Measurements from ENCODE around the gene EXOG. TPM values are rescaled to one million over a fixed set of nuclear protein-coding genes. Genes with fewer than 3 reads are reported as not detected.

EXOG gene
- polyA plus RNA-seq, 1 experiment = 19.3 TPM

DNA sequence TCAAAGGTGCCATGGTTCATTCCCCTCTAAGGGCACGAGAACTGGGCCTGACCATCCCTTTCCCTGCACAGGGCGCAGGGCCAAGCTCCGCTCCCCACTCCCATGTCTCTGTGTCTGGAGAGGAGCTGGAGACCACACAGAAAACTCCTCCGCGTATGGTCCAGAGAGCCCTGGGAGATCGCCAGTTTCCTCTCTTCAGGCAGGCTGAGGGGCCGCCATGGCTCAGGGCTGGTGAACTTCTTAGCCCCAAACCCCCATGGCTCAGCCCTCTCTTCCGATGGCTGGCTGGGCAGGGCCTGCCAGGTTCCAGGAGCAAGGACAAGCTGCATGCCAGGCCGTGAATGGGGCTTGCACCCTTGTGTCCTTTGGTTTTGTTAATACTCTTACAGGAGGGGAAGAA, 52.9 kb downstream of the EXOG start:
- DNase-seq (ENCODE audit: low read depth, low spot score) = no peak
- TF ChIP-seq, protein P1, sequence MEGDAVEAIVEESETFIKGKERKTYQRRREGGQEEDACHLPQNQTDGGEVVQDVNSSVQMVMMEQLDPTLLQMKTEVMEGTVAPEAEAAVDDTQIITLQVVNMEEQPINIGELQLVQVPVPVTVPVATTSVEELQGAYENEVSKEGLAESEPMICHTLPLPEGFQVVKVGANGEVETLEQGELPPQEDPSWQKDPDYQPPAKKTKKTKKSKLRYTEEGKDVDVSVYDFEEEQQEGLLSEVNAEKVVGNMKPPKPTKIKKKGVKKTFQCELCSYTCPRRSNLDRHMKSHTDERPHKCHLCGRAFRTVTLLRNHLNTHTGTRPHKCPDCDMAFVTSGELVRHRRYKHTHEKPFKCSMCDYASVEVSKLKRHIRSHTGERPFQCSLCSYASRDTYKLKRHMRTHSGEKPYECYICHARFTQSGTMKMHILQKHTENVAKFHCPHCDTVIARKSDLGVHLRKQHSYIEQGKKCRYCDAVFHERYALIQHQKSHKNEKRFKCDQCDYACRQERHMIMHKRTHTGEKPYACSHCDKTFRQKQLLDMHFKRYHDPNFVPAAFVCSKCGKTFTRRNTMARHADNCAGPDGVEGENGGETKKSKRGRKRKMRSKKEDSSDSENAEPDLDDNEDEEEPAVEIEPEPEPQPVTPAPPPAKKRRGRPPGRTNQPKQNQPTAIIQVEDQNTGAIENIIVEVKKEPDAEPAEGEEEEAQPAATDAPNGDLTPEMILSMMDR (IDR thresholded peaks at IDR 0.05; ENCODE audit: low read depth, low read length) = no peak
- ChIA-PET CTCF (no interaction called here), POLR2A (no interaction called here)
- peaks cover 2% of the 10 kb centered on the region for H3K27me3 ChIP-seq (ENCODE audit: control insufficient read depth, insufficient read depth, low read length)
- no peak overlapping the region for H3K27ac ChIP-seq (ENCODE audit: low read depth, low read length)
- H3K4me3 ChIP-seq (ENCODE audit: low read depth, low read length) = no peak overlapping the region
- H3K9me3 ChIP-seq (ENCODE audit: control insufficient read depth, insufficient read depth, low read length) = no peaks in the 10 kb centered on the region; the same call in 1 of the 2 replicates

DNA sequence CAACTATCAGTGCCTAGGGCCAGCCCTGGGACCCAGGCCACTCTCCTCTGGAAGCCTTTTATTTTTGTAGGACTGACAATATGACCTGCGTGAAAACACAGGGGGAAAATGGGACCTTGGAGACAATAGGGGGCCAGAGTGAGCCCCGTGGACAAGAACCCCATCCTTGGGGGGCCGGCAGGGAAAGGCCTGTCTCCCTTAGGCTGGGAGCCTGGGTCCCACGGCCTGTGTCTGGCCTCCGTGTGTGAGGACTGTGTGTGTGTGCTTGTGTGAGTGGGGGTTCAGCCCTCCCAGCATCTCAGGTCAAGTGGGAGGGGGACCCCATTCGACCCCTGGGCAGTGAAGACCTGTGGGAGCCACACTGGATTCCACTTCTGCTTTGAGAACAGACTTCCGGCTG, 53.3 kb downstream of the EXOG start:
- no peak overlapping the region for H3K27ac ChIP-seq (ENCODE audit: low read depth, low read length)

DNA sequence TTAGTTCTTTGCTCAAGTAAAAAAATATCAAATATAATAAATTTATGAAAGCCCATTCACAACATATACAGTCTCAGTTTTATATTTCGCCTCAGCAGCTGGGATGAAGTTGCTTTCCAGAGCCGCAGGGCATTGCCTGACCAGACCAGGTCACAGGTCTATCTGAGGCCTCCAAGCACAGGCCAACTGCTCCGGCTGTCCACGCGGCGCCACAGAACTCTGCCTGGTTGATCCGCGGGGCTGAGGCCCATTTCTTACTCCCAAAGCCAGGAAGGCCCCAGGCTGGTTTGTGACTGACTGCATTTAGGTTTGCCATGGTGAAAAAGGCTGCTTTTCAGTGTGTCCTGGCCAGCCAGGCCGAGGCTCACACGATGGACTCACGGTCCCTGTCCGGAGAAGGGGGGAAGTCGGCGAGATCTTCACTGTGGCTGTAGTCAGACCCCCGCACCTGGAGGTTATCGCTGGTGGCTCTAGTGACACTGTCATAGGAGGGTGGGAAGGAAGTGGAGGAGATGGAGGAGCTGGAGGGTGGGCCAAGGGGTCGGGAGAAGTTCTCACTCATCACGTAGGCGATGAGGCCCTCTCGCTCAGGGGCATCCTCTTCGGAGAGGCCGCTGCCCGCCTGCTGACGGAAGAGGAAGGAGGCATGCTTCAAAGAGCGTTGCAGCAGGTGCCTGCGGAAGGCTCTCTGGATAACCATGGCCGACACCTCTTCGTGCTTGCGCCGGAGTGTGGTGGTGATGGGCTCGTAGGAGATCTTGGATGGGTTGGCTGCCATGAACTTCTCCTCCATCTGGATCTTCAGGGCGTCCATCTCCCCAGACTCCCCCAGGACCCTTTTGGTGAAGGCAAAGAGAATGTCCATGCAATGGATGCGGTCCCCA, 54.1 kb downstream of the EXOG start:
- DNase-seq (ENCODE audit: low read depth, low spot score) = no peak
- H3K9me3 ChIP-seq (ENCODE audit: control insufficient read depth, insufficient read depth, low read length) = no peaks in the 10 kb centered on the region; the same call in 1 of the 2 replicates
- H3K4me3 ChIP-seq (ENCODE audit: low read depth, low read length) = no peak overlapping the region
- CTCF ChIA-PET = no interaction called here
- peaks cover 2% of the 10 kb centered on the region for H3K27me3 ChIP-seq (ENCODE audit: control insufficient read depth, insufficient read depth, low read length)
- TF ChIP-seq, protein P1 (IDR thresholded peaks at IDR 0.05; ENCODE audit: low read depth, low read length) = no peak
- POLR2A ChIA-PET = no interaction called here
- H3K27ac ChIP-seq (ENCODE audit: low read depth, low read length) = no peak overlapping the region

More for the DNA sequence above, 53.3 kb downstream of the EXOG start:
- Histone ChIP-seq H3K27me3 (ENCODE audit: control insufficient read depth, insufficient read depth, low read length) (peaks cover 2% of the 10 kb centered on the region), H3K4me3 (ENCODE audit: low read depth, low read length) (no peak overlapping the region), H3K9me3 (ENCODE audit: control insufficient read depth, insufficient read depth, low read length) (no peaks in the 10 kb centered on the region; the same call in 1 of the 2 replicates)
- DNase-seq (ENCODE audit: low read depth, low spot score) = no peak
- ChIA-PET CTCF (no interaction called here), POLR2A (no interaction called here)
- TF ChIP-seq, protein P1 (IDR thresholded peaks at IDR 0.05; ENCODE audit: low read depth, low read length) = no peak

DNA sequence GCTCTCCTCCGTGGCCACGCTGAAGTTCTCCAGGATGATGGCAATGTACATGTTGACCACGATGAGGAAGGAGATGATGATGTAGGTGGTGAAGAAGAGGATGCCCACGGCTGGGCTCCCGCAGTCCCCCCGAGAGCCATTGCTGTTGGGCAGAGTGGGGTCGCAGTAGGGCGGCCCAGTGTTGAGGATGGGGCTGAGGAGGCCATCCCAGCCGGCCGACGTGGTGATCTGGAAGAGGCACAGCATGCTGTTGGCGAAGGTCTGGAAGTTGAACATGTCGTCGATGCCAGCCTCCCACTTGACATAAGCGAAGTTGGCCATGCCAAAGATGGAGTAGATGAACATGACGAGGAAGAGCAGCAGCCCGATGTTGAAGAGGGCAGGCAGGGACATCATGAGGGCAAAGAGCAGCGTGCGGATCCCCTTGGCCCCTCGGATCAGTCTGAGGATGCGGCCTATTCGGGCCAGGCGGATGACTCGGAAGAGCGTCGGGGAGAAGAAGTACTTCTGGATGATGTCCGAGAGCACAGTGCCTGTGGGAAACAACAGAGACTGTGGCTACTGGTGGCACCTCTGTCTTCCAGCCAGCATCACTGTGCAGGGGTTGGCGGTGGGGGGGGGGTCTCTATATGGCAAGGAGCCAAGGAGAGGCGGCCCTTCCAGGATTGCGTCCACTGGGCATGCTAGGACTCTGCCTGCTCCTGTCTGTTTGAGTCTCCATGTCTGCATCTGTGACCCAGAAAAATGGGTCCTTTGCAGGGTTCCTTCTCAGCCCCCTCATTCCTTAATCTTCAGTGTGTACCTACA, 55.1 kb downstream of the EXOG start:
- ChIA-PET POLR2A (no interaction called here), CTCF (no interaction called here)
- Histone ChIP-seq H3K4me3 (ENCODE audit: low read depth, low read length) (no peak overlapping the region), H3K27ac (ENCODE audit: low read depth, low read length) (no peak overlapping the region), H3K9me3 (ENCODE audit: control insufficient read depth, insufficient read depth, low read length) (no peaks in the 10 kb centered on the region; the same call in 1 of the 2 replicates), H3K27me3 (ENCODE audit: control insufficient read depth, insufficient read depth, low read length) (peaks cover 2% of the 10 kb centered on the region)
- TF ChIP-seq, protein P1 (IDR thresholded peaks at IDR 0.05; ENCODE audit: low read depth, low read length) = no peak
- DNase-seq (ENCODE audit: low read depth, low spot score) = no peak

DNA sequence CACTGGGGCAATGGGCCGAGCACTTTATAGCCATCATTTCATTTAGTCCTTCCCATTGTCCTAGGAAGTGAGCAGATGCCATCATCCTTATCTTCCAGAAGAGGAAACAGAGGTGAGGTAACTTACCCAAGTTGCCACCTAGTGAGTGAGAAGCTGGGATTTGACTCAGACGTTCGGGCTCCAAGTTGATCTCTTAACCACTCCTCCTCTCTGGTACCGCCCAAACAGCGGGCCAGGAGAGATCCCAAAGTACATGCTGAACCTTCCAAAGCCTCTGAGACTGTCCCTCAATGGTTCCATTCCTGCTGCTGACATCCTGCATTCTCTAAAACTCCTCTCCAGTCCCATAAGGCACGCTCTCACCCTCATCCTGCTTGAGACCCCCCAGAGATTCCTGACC, 56.2 kb downstream of the EXOG start:
- Histone ChIP-seq H3K27me3 (ENCODE audit: control insufficient read depth, insufficient read depth, low read length) (peaks cover 5% of the 10 kb centered on the region), H3K9me3 (ENCODE audit: control insufficient read depth, insufficient read depth, low read length) (no peaks in the 10 kb centered on the region; the same call in 1 of the 2 replicates), H3K27ac (ENCODE audit: low read depth, low read length) (no peak overlapping the region), H3K4me3 (ENCODE audit: low read depth, low read length) (no peak overlapping the region)
- POLR2A ChIA-PET = no interaction called here
- DNase-seq (ENCODE audit: low read depth, low spot score) = no peak
- TF ChIP-seq, protein P1 (IDR thresholded peaks at IDR 0.05; ENCODE audit: low read depth, low read length) = no peak
- CTCF ChIA-PET = no interaction called here

Measured in AG04450 (cell line).